GM21367 (cell line): ENCODE data around the gene ZIC1.

Experiments used
- ATAC-seq: cut with Tn5 transposase; IDR thresholded peaks from one replicate; pipeline ENCODE4 v1.9.1; 2021; ENCODE audit not compliant: unreplicated experiment

The ZIC1 gene

GRCh38 chr3:147421184-147421912 lies 12.2 kb downstream of the ZIC1 start:
- no peak for ATAC-seq

- ATAC-seq, result no peak
Observed at GRCh38 chr3:147422196-147422595, 13.0 kb downstream of the ZIC1 start.

GRCh38 chr3:147422601-147423536 lies 13.7 kb downstream of the ZIC1 start:
- ATAC-seq, result no peak

GRCh38 chr3:147423537-147423797 lies 14.3 kb downstream of the ZIC1 start:
- ATAC-seq, result no peak

GRCh38 chr3:147423798-147424580 lies 14.8 kb downstream of the ZIC1 start:
- no peak for ATAC-seq

GRCh38 chr3:147424581-147425387 lies 15.6 kb downstream of the ZIC1 start:
- ATAC-seq, result no peak

GRCh38 chr3:147425388-147425850 lies 16.3 kb downstream of the ZIC1 start:
- ATAC-seq, result no peak

- no peak for ATAC-seq
Observed at GRCh38 chr3:147426931-147427330, 17.8 kb downstream of the ZIC1 start.

GRCh38 chr3:147427746-147428145 lies 18.6 kb downstream of the ZIC1 start:
- no peak for ATAC-seq

GRCh38 chr3:147428326-147428725 lies 19.2 kb downstream of the ZIC1 start:
- no peak for ATAC-seq

GRCh38 chr3:147428754-147429153 lies 19.6 kb downstream of the ZIC1 start:
- ATAC-seq, result no peak

- ATAC-seq, result no peak
Observed at GRCh38 chr3:147431751-147432150, 22.6 kb downstream of the ZIC1 start.

- ATAC-seq, result no peak
Observed at GRCh38 chr3:147447224-147447623, 38.1 kb downstream of the ZIC1 start.

GRCh38 chr3:147449669-147450068 lies 40.5 kb downstream of the ZIC1 start:
- no peak for ATAC-seq

- ATAC-seq, result no peak
Observed at GRCh38 chr3:147458995-147459704, 50.0 kb downstream of the ZIC1 start.

GRCh38 chr3:147462856-147463255 lies 53.7 kb downstream of the ZIC1 start:
- ATAC-seq, result no peak
